ENCODE results near the gene TRMT10B.

- TF ChIP-seq POLR2A (IDR thresholded peaks at IDR 0.05) (no peak), POLR2AphosphoS5 (IDR thresholded peaks at IDR 0.05) (no peak), EP300 (IDR thresholded peaks at IDR 0.05) (no peak)
- TF ChIP-seq, protein P1, sequence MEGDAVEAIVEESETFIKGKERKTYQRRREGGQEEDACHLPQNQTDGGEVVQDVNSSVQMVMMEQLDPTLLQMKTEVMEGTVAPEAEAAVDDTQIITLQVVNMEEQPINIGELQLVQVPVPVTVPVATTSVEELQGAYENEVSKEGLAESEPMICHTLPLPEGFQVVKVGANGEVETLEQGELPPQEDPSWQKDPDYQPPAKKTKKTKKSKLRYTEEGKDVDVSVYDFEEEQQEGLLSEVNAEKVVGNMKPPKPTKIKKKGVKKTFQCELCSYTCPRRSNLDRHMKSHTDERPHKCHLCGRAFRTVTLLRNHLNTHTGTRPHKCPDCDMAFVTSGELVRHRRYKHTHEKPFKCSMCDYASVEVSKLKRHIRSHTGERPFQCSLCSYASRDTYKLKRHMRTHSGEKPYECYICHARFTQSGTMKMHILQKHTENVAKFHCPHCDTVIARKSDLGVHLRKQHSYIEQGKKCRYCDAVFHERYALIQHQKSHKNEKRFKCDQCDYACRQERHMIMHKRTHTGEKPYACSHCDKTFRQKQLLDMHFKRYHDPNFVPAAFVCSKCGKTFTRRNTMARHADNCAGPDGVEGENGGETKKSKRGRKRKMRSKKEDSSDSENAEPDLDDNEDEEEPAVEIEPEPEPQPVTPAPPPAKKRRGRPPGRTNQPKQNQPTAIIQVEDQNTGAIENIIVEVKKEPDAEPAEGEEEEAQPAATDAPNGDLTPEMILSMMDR (IDR thresholded peaks at IDR 0.05), result no peak
Measured at GRCh38 chr9:37811906-37812476, 58.4 kb downstream of the TRMT10B start.
